Stimulated activated CD8-positive, alpha-beta memory T cell treated with anti-CD3 and anti-CD28 coated beads, Interleukin-15, amount 100 ng/mL, for 24 hours (primary cell): Measurements from ENCODE around the gene MOGAT3.
A peak's percentile ranks its signal among the peaks of the same experiment; 100 is the strongest.

Experiments used
- DNase-seq: peaks from one replicate; pipeline ENCODE4 v3.0.0-alpha.2; 2020; ENCODE audit warnings: low read depth

Gene MOGAT3

GRCh38 chr7:101233907-101234547 is 33.2 kb upstream of the MOGAT3 start:
- DNase-seq: no peak

DNA sequence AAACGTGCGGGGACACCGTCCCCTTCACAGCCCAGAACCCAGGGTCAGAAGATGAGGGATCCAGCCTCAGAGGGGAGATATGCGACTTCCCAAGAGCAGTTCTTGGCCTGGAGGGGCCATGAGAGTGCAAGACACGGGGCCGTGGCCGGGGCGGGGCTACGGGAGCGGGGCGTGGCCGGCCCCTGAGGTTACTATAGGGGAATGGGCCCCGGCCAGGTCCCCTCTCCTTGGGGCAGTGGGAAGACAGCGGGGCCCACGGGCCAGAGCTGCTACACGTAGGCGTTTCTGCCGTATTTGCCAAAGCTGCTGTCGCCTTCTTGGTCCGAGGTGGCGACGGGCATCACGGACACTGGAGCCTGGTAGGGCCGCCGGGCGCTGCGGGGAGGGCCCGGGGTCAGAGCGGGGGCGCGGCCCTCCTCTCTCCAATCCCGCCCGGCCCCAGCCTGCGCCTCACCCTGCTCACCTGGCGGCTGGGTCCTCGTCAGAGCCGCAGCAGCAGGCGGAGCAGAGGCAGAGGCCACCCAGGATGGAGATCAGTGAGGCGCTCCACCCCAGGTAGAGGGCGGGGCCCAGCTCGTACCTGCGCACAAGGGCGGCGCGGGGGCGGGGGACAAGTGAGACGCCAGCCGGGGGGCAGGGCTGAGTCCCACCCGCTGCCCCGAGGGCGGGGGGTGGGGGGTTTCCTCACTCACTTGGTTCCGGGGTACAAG is 31.5 kb upstream of the MOGAT3 start:
- no peak for DNase-seq

GRCh38 chr7:101231644-101232043 is 30.8 kb upstream of the MOGAT3 start:
- DNase-seq: no peak

- no peak for DNase-seq
Observed at GRCh38 chr7:101226721-101227120, 25.9 kb upstream of the MOGAT3 start.

DNA sequence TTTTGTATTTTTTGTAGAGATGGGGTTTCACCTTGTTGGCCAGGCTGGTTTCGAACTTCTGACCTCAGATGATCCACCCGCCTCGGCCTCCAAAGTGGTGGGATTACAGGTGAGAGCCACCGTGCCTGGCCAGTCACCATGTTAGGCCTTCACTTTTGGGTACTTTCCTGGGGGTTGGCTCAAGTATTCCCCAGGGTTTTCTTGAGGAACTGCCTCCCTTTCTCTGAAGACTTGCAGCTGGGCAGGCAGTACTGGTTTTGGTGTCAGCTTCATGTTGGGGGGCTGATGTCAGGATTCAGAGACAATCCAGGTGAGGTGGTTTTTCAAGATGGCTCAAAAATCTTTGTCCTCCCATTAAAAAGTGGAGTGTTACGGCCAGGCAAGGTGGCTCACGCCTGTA is 24.8 kb upstream of the MOGAT3 start:
- DNase-seq: no peak

GRCh38 chr7:101223528-101223927 is 22.7 kb upstream of the MOGAT3 start:
- no peak for DNase-seq

DNA sequence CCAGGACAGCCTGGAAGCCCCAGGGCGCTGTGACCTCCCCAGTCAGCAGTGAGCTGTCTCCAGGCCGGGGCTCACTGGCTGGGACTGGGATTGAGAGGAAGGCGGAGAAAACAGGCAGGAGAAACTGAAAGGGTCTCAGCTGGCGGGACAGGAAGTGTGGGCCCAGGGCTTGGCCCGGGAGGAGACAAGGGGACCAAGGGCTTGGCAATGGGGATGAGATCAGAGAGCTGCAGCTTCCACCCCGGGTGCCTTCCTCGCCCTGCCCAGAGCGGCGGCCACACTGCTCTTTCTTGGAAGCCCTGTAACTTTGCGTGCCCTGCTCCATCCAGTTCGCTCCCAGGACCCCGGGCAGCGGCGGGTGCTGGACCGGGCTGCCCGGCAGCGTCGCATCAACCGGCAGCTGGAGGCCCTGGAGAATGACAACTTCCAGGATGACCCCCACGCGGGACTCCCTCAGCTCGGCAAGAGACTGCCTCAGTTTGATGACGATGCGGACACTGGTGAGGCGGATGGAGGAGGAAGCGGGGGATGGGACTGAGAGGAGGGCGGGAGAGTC is 21.5 kb upstream of the MOGAT3 start:
- no peak for DNase-seq

DNA sequence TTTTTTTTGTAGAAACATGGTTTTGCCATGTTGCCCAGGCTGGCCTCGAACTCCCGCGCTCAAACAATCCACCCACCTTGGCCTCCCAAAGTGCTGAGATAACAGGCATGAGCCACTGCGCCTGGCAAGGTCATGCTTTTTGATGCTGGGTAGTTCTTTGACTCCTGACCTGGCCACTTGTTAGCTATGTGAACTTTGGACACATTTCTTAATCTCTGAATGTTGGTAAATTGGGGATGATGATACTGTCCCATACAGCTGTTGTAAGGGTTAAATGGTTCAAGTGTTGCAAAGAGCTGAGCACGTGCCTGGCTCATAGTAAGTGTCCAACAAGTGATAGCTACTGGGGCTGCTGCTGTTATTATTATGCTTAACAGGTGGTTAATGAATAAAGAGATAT is 19.5 kb upstream of the MOGAT3 start:
- DNase-seq: no peak

DNA sequence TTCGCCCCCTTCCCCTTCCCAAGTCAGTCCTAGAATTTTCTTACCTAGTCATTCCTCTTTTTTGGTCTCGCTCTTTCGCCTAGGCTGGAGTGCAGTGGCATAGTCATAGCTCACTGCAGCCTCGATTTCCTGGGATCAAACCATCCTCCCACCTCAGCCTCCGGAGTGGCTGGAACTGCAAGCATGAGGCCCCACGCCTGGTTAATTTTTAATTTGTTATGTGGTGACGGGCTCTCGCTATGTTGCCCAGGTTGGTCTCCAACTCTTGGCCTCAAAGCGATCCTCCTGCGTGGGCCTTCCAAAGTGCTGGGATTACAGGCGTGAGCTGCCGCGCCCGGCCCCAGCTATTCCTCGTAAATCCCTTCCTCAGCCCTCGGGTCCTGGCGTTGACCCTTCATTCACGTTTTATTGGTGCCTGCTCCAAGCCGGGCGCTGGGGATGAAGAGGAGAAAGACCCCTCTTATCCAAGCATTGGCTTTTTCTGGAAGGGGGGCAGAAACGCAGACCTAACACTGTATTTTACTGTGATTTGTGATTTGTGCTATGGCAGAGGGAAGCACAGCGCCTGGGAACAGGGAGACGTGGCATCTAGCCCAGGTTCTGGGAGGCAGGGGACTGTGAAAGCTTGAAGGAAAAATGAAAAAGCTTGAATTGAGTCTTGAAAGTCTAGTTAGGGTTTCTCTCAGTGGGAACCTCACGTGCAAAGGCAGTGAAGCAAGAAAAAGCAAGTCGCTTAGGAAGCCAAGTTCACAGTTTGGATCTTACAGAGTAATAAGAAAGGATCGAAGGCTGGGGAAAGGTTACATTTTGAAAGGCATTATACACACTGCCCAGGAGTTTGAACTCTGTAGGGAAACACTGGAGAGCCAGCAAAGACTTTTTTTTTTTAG is 17.6 kb upstream of the MOGAT3 start:
- no peak for DNase-seq

DNA sequence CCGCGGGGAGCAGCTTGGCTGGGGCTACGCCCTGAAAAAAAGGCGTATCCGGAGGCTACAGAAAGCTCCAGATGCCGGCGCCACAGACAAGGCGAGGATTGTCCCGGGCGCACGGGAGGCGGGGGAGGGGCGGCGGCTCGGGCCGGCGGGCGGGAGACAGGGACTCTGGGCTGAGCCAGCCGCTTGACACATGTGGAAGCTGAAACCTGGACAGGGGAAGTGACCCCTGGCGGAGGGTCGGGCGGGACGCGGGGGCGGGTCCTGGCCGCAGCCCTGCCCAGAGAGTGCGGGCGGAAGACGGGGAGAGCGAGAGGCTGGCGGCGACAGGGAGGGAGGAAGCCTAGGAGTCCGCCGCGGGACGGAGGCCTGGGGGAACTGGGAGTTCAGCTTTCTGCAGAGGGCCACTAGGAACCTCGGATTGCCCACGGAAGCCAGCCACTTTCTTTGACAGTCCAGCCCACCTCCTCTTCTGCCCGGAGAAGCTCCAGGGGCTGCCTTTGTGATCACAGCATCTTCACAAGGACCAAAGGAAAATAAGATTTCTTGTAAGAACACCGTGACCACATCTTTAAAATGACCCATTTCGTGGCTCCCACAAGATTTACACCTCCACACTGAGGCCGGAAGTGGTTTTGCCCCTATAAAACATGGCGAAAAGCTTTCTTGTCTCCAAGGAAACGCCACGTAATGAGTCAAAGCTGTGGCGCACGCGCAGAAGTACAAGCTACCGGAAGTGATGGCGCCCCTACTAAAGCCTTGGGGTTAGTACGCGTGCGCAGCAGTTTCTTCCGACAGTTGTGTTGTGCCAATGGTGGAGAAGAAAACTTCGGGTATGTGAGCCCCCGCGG is 16.8 kb upstream of the MOGAT3 start, which contains the start of the genes PLOD3 and ZNHIT1:
TSS of gene PLOD3 (minus strand) at position 194 of the 848 bp plus-strand sequence. CDS start 307 bp downstream, outside the sequence.
TSS of gene ZNHIT1 (plus strand) at position 778 of the 848 bp plus-strand sequence. CDS start at position 809, 31 bp downstream.
- peak; percentile 88 for DNase-seq

DNA sequence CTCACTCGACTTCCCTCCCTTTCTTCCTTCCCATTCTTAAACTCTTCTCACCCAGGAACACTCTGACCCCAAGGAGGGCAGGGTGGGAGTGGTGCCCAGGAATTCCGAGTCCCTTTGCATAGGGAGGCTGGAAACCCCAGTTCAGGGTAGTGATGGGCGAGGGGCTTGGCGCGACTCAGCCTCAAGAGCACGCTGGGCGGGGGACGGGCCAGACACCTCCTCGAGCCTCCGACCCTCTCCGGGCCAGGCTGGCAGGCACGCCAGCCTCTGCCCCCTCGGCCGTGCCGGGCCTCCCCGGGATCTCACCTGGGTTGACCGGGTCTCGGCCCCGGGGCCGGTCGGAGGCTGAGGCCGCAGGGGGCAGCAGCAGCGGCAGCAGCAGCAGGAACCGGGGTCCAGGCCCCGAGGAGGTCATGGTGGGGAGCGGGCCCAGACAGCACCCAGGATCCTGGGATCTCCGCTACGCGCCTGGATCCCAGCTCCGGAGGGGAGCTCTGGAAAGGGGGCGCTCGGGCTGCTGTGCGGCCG is 16.1 kb upstream of the MOGAT3 start:
- no peak for DNase-seq

DNA sequence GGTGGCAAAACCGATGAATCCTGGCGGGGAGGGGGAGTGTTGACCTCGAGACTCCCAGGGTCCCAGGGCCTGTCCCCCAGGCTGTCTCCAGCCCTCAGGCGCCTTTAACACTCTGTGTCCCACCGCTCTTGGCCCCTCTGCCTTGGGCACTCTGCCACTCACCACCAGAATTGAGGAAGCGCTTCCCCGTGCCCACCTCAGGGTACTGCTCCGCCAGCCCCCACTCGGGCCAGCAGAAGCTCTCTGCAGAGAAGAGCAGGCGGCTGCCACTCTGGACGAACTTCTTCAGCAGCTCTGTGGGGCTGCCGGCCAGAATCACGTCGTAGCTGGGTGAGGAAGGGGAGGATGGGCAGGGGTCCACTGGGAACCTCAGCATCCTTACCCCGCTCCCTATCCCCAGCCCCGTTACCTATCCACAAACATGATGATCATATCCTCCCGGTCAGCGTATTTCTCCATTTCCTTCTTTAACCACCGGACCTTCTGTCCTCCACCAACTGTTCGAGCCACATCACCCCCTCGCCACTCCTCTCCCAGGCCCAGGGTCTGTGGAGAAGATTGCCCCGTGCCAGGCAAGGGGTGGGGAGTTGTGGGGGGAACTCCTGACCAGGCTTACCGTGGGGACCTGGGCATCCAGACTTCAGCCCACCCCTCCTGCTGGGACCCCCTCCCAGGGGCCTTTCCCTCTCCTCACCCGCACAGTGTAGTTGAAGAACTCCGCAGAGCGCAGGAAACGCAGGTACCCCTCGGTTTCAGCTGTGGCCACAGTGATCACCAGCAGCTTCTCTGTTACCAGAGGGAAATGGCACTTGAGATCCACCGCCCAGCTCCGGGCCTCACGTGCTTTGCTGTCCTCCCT is 15.4 kb upstream of the MOGAT3 start:
- DNase-seq: no peak

GRCh38 chr7:101212014-101212413 is 11.2 kb upstream of the MOGAT3 start:
- DNase-seq: no peak

GRCh38 chr7:101211501-101211900 is 10.7 kb upstream of the MOGAT3 start:
- DNase-seq: no peak

GRCh38 chr7:101210143-101210542 is 9.3 kb upstream of the MOGAT3 start:
- no peak for DNase-seq

- DNase-seq: no peak
Observed at GRCh38 chr7:101208794-101209193, 8.0 kb upstream of the MOGAT3 start.

- no peak for DNase-seq
Observed at GRCh38 chr7:101207459-101207858, 6.6 kb upstream of the MOGAT3 start.

DNA sequence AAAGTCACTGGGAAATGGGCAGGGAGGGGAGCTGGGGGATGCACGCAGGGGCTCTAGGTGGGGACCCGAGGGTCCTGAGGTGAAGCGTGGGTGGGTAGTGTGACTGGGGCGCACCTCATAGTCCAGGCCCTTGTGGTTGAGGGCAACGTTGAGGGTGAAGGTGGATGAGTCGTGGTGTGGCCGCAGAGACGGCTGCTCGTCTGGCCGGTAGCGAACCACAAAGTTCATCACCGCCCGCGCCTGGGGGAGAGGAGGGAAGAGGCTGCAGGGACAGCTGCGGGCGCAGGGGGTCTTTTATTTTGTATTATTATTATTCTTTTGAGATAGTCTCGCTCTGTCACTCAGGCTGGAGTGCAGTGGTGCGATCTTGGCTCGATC is 5.8 kb upstream of the MOGAT3 start:
- no peak for DNase-seq

DNA sequence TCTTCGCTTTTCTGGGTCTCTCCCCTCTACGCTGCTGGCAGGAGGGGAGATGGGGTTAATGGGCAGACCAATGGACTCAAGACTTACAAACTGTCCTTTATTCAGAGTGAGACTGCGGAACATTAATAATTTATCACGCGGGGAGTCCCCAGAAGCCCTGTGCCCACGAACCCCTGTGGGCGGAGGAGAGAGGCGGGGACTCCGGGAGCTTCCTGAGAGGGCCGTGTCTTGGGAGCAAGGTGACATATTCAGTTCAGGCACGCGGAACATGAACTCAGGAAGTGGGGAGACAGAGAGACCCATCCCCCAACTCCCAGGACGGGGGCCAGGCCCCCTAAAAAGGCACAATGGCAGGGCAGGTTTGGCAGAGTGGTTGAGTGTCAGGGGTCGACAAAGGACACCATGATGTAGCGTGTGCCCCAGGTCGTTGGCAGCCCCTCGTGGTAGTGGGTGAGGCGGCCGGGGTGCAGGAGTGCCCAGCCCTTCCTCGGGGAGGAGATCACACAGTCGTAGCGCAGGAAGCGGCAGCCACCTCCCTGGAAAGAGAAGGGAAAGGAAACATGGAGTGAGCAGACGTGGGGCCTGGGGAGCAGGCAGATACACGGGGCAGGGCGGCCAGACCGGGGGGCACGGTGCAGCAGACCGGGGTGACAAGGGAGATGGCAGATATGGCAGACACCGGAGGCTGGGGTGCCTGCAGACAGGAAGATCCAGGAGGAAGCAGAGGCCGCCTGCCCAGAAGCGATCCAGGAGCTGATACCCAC is 5.2 kb upstream of the MOGAT3 start:
- no peak for DNase-seq
